ENCODE data around the gene SSMEM1.
A peak's percentile ranks its signal among the peaks of the same experiment; 100 is the strongest.

SSMEM1 gene

GRCh38 chr7:130195396-130195795, 12.3 kb upstream of the SSMEM1 start:
- no peak overlapping the region for H3K27ac ChIP-seq
- no peak for TF ChIP-seq CTCF (conservative IDR thresholded peaks at IDR 0.05)

GRCh38 chr7:130196476-130196875, 11.2 kb upstream of the SSMEM1 start:
- TF ChIP-seq CTCF (conservative IDR thresholded peaks at IDR 0.05), result no peak

GRCh38 chr7:130197094-130197493, 10.6 kb upstream of the SSMEM1 start:
- no peak for TF ChIP-seq CTCF (conservative IDR thresholded peaks at IDR 0.05)
- no peak overlapping the region for H3K27ac ChIP-seq

More at GRCh38 chr7:130196476-130196875, 11.2 kb upstream of the SSMEM1 start:
- no peak overlapping the region for H3K27ac ChIP-seq

GRCh38 chr7:130201796-130202195, 5.9 kb upstream of the SSMEM1 start:
- no peak for TF ChIP-seq CTCF (conservative IDR thresholded peaks at IDR 0.05)
- no peak overlapping the region for H3K27ac ChIP-seq

GRCh38 chr7:130205084-130205947, 2.3 kb upstream of the SSMEM1 start, which contains the start of gene TMEM209:
Gene TMEM209, minus strand, starts transcription at chr7:130205406. Its CDS starts 31 bp downstream, at chr7:130205375.
- no peak for TF ChIP-seq CTCF (conservative IDR thresholded peaks at IDR 0.05)
- H3K27ac ChIP-seq, result peak within 1 kb of the TSS; percentile 92

- no peak overlapping the region for H3K27ac ChIP-seq
- 0 out of 2 replicates have a peak, but pooled peaks have one; percentile 11 for TF ChIP-seq CTCF (conservative IDR thresholded peaks at IDR 0.05)
Observed at GRCh38 chr7:130207033-130207432, 627 bp upstream of the SSMEM1 start.

- no peak overlapping the region for H3K27ac ChIP-seq
- no peak for TF ChIP-seq CTCF (conservative IDR thresholded peaks at IDR 0.05)
Observed at GRCh38 chr7:130208516-130208915, 856 bp downstream of the SSMEM1 start.

All from VCaP (cell line).